ENCODE data around the gene SYT12. TPM values are rescaled to one million over a fixed set of nuclear protein-coding genes. Genes with fewer than 3 reads are reported as not detected.

The SYT12 gene
- total RNA-seq, 1 experiment from 2014 or later = 1.9 TPM

DNA sequence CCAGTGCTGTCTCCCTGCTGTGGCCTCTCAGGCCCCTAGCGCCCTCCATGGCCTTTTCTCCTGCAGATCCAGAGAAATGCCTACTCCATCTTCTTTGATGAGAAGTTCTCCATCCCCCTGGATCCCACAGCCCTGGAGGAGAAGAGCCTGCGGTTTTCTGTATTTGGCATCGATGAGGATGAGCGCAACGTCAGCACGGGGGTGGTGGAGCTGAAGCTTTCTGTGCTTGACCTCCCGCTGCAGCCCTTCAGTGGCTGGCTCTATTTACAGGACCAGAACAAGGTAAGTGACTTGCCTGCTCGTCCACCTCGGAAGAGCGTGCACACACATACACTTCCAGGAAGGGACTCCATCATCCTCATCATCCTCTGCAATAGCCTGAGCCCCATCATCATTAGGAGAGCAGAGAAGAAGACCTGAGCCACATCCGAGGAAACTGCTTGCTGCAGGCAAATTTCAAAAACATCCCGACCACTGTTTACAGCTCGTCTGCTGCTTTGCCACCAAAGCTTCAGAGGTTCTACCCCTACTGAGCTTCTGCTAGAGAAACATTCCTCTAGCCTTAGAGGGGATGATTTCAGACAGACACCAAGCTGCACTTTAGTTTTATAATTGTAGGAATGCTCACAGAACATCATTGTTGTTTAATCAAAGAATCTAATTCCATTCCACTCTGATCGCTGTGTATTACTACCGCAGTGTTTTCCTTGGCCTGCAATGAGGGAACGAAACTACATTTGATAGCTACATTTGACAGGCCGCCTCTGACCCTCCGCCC lies 20.8 kb downstream of the SYT12 start:
- no peak overlapping the region for H3K9ac ChIP-seq (ENCODE audit: extremely low read depth, insufficient read length, low read length)
- H3K27ac ChIP-seq (ENCODE audit: insufficient read length, low read depth, low read length) = no peak overlapping the region
- no peak overlapping the region for H2BK15ac ChIP-seq (ENCODE audit: low read depth, low read length)
- H3K4me3 Mint-ChIP-seq = no peak overlapping the region
- no peaks in the 10 kb centered on the region for H3K9me3 Mint-ChIP-seq
- no CpG with 5 or more reads among the region's 18 CpGs for WGBS (ENCODE audit: extremely low coverage, insufficient read length, low lambda C conversion rate)
- H3K4me1 Mint-ChIP-seq = peaks cover 0 to 9% of the 10 kb centered on the region in 2 experiments; a peak in 1 of 4 replicates
- H2AK5ac ChIP-seq (ENCODE audit: insufficient read length, low read length) = no peak overlapping the region
- no peaks in the 10 kb centered on the region for H3K27me3 ChIP-seq (ENCODE audit: insufficient read depth, low read length)
- no peaks in the 10 kb centered on the region for H3K79me2 ChIP-seq (ENCODE audit: insufficient read depth, low read length)
- H3K14ac ChIP-seq (ENCODE audit: insufficient read depth, low read length) = no peak overlapping the region
- no peak overlapping the region for H4K5ac ChIP-seq (ENCODE audit: insufficient read length, low read depth, low read length)
- no peak for DNase-seq
- no peak overlapping the region for H3K56ac ChIP-seq (ENCODE audit: insufficient read length, low read depth, low read length)
- H4K20me1 ChIP-seq (ENCODE audit: control insufficient read depth, insufficient read depth, insufficient read length) = no peaks in the 10 kb centered on the region
- H3K79me1 ChIP-seq (ENCODE audit: insufficient read depth, low read depth, low read length, poor library complexity, severe bottlenecking) = no peaks in the 10 kb centered on the region
- H3K4me1 ChIP-seq (ENCODE audit: insufficient read depth, low read length) = no peaks in the 10 kb centered on the region
- H3K4me2 ChIP-seq (ENCODE audit: insufficient read depth, insufficient read length, low read length) = no peak overlapping the region
- H3K4ac ChIP-seq (ENCODE audit: low read depth, low read length) = no peak overlapping the region
- H3K23ac ChIP-seq (ENCODE audit: insufficient read length, low read depth, low read length) = no peak overlapping the region
- no peaks in the 10 kb centered on the region for H3K9me3 ChIP-seq (ENCODE audit: control insufficient read depth, low read depth, low read length)
- no peak overlapping the region for H2BK12ac ChIP-seq (ENCODE audit: insufficient read length, low read depth, low read length)
- no peak overlapping the region for H4K91ac ChIP-seq (ENCODE audit: insufficient read length, low read depth, low read length)
- no peaks in the 10 kb centered on the region; the same call in 1 of the 2 replicates for H3K27me3 Mint-ChIP-seq (ENCODE audit: low read depth)
- H4K8ac ChIP-seq (replicated peaks; ENCODE audit: insufficient read length, low read depth, low read length) = no peak overlapping the region
- no peak overlapping the region for H2BK5ac ChIP-seq (ENCODE audit: insufficient read length, low read length)
- no peak overlapping the region for H3K18ac ChIP-seq (ENCODE audit: insufficient read length, low read depth, low read length)
- no peak overlapping the region for H2AFZ ChIP-seq (ENCODE audit: low read length)
- H2BK120ac ChIP-seq (ENCODE audit: low read depth, low read length, poor library complexity, severe bottlenecking) = no peak overlapping the region
- no peaks in the 10 kb centered on the region for H3K36me3 Mint-ChIP-seq (ENCODE audit: insufficient read depth in 1 of 3, low read depth in 3 of 3)
- H3K27ac Mint-ChIP-seq = no peak overlapping the region; a peak in 1 of 7 replicates
- peaks cover 3% of the 10 kb centered on the region for H3K23me2 ChIP-seq (ENCODE audit: insufficient read length, low read depth, low read length, poor library complexity, severe bottlenecking)
- H2BK20ac ChIP-seq (ENCODE audit: low read depth, low read length, poor library complexity, severe bottlenecking) = no peak overlapping the region
- TF ChIP-seq, protein P1, sequence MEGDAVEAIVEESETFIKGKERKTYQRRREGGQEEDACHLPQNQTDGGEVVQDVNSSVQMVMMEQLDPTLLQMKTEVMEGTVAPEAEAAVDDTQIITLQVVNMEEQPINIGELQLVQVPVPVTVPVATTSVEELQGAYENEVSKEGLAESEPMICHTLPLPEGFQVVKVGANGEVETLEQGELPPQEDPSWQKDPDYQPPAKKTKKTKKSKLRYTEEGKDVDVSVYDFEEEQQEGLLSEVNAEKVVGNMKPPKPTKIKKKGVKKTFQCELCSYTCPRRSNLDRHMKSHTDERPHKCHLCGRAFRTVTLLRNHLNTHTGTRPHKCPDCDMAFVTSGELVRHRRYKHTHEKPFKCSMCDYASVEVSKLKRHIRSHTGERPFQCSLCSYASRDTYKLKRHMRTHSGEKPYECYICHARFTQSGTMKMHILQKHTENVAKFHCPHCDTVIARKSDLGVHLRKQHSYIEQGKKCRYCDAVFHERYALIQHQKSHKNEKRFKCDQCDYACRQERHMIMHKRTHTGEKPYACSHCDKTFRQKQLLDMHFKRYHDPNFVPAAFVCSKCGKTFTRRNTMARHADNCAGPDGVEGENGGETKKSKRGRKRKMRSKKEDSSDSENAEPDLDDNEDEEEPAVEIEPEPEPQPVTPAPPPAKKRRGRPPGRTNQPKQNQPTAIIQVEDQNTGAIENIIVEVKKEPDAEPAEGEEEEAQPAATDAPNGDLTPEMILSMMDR (conservative IDR thresholded peaks at IDR 0.05) = no peak
- no peak overlapping the region for H3T11ph ChIP-seq (ENCODE audit: low read length)
